HL-60 (cell line): ENCODE results near the gene RBM33.

Experiments
- DNase-seq, 2 experiments: peaks; one replicate each; pipeline ENCODE4 v3.0.0-alpha.2; 2010 to 2020; ENCODE audit warnings: low read depth in 1 of 2, low spot score in 1 of 2
- H3K27ac ChIP-seq: fragments of 250-450 bp; sonication (Bioruptor Pico); replicated peaks from 2 replicates; pipeline ENCODE4 v1.5.1; 2020; ENCODE audit warnings: mild to moderate bottlenecking, moderate library complexity
- H3K27me3 ChIP-seq: fragments of 250-450 bp; sonication (Bioruptor Pico); 2 replicates; pipeline ENCODE4 v1.5.1; 2021; ENCODE audit warnings: mild to moderate bottlenecking, moderate library complexity; ENCODE audit not compliant: insufficient read depth, poor library complexity, severe bottlenecking
- H3K4me3 ChIP-seq: replicated peaks from 2 replicates; pipeline ENCODE4 v1.5.1; 2011; ENCODE audit warnings: mild to moderate bottlenecking, control low read depth, low read length; ENCODE audit not compliant: insufficient read depth
- GABPA ChIP-seq: IDR thresholded peaks from 2 replicates; pipeline ENCODE4 v1.6.1; 2012; ENCODE audit warnings: low read depth
- POLR2AphosphoS5 ChIP-seq: IDR thresholded peaks from 2 replicates; pipeline ENCODE4 v1.6.1; 2012; ENCODE audit warnings: low read depth
- SPI1 ChIP-seq: IDR thresholded peaks from 2 replicates; pipeline ENCODE4 v1.6.1; 2012; ENCODE audit warnings: low read depth, mild to moderate bottlenecking, borderline replicate concordance
- TF ChIP-seq, protein P1 (sequence below): IDR thresholded peaks from 2 replicates; pipeline ENCODE4 v1.6.1; 2012; ENCODE audit warnings: low read depth; ENCODE audit not compliant: insufficient replicate concordance
- TF ChIP-seq, protein P2 (sequence below): IDR thresholded peaks from one replicate; pipeline ENCODE4 v1.5.1; 2011; ENCODE audit warnings: low read length, control low read depth, inconsistent platforms; ENCODE audit not compliant: insufficient read depth

Gene RBM33

DNA sequence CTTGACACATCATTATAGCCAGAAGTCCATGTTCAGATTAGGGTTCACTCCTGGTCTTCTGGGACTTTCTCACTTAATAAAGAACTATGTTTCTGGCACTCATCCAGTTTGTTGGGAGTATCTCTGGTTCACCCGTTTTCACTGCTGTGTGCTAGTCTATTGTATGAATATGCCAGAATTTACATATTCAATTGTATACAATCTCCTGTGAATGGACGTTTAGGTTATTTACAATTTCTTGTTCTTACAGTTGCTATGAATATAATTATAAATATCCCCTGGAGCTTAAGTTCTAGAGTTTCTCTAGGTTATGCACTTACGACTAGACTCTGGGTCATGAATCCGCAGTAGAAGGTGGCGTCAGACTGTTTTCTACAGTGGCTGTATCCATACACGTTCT is 20.0 kb upstream of the RBM33 start:
- TF ChIP-seq, protein P1, sequence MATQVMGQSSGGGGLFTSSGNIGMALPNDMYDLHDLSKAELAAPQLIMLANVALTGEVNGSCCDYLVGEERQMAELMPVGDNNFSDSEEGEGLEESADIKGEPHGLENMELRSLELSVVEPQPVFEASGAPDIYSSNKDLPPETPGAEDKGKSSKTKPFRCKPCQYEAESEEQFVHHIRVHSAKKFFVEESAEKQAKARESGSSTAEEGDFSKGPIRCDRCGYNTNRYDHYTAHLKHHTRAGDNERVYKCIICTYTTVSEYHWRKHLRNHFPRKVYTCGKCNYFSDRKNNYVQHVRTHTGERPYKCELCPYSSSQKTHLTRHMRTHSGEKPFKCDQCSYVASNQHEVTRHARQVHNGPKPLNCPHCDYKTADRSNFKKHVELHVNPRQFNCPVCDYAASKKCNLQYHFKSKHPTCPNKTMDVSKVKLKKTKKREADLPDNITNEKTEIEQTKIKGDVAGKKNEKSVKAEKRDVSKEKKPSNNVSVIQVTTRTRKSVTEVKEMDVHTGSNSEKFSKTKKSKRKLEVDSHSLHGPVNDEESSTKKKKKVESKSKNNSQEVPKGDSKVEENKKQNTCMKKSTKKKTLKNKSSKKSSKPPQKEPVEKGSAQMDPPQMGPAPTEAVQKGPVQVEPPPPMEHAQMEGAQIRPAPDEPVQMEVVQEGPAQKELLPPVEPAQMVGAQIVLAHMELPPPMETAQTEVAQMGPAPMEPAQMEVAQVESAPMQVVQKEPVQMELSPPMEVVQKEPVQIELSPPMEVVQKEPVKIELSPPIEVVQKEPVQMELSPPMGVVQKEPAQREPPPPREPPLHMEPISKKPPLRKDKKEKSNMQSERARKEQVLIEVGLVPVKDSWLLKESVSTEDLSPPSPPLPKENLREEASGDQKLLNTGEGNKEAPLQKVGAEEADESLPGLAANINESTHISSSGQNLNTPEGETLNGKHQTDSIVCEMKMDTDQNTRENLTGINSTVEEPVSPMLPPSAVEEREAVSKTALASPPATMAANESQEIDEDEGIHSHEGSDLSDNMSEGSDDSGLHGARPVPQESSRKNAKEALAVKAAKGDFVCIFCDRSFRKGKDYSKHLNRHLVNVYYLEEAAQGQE = no peak
- TF ChIP-seq POLR2AphosphoS5 = no peak
- TF ChIP-seq, protein P2, sequence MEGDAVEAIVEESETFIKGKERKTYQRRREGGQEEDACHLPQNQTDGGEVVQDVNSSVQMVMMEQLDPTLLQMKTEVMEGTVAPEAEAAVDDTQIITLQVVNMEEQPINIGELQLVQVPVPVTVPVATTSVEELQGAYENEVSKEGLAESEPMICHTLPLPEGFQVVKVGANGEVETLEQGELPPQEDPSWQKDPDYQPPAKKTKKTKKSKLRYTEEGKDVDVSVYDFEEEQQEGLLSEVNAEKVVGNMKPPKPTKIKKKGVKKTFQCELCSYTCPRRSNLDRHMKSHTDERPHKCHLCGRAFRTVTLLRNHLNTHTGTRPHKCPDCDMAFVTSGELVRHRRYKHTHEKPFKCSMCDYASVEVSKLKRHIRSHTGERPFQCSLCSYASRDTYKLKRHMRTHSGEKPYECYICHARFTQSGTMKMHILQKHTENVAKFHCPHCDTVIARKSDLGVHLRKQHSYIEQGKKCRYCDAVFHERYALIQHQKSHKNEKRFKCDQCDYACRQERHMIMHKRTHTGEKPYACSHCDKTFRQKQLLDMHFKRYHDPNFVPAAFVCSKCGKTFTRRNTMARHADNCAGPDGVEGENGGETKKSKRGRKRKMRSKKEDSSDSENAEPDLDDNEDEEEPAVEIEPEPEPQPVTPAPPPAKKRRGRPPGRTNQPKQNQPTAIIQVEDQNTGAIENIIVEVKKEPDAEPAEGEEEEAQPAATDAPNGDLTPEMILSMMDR = no peak
- no peak for TF ChIP-seq SPI1
- TF ChIP-seq GABPA = no peak
- no peak overlapping the region for H3K4me3 ChIP-seq

DNA sequence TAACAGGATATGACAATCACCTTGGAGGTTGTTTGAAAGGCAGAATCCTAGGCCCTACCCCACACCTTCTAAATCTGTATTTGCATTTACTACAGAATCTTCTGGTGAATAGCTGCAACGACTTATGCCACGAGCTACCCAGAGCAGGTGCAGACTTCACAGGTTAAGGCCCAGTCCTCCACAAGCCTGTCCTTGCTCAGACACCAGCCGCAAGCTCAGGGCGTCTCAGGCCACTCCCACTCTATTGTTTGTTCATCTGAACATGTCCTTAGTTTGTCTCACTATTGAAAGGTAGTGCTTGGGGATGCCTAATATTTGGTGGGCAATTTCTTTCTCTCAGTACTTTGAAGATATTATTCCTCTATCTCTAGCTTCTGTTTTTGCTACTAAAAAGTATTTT is 18.9 kb upstream of the RBM33 start:
- no peak for DNase-seq
- no peaks in the 10 kb centered on the region for H3K27me3 ChIP-seq
- no peak overlapping the region for H3K4me3 ChIP-seq
- no peak for TF ChIP-seq GABPA
- TF ChIP-seq, protein P1 = no peak
- TF ChIP-seq POLR2AphosphoS5 = no peak
- TF ChIP-seq, protein P2 = no peak
- no peak for TF ChIP-seq SPI1
- H3K27ac ChIP-seq = no peak overlapping the region

More for the DNA sequence above, 20.0 kb upstream of the RBM33 start:
- H3K27ac ChIP-seq = no peak overlapping the region
- peaks cover 2% of the 10 kb centered on the region for H3K27me3 ChIP-seq
- DNase-seq = no peak

DNA sequence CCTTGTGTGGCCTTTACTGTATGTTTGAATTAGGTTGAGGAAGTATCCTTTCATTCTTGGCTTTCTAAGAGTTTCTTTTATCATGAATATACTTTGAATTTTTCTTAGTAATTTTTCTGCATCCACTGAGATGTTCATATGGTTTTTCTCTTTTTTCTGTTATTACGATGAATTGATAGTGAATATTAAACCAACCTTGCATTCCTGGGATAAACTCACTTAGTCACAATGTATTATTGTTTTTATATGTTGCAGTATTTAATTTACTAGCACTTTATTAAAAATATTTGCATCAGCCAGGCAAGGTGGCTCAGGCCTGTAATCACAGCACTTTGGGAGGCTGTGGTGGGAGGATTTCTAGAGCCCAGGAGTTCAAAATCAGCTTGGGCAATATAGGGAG is 15.3 kb upstream of the RBM33 start:
- TF ChIP-seq POLR2AphosphoS5 (no peak), GABPA (no peak), SPI1 (no peak)
- TF ChIP-seq, protein P2 = no peak
- TF ChIP-seq, protein P1 = no peak
- no peak overlapping the region for H3K27ac ChIP-seq
- H3K27me3 ChIP-seq = no peaks in the 10 kb centered on the region
- no peak overlapping the region for H3K4me3 ChIP-seq
- no peak for DNase-seq
